ENCODE measurements around the gene C11orf24.

DNA sequence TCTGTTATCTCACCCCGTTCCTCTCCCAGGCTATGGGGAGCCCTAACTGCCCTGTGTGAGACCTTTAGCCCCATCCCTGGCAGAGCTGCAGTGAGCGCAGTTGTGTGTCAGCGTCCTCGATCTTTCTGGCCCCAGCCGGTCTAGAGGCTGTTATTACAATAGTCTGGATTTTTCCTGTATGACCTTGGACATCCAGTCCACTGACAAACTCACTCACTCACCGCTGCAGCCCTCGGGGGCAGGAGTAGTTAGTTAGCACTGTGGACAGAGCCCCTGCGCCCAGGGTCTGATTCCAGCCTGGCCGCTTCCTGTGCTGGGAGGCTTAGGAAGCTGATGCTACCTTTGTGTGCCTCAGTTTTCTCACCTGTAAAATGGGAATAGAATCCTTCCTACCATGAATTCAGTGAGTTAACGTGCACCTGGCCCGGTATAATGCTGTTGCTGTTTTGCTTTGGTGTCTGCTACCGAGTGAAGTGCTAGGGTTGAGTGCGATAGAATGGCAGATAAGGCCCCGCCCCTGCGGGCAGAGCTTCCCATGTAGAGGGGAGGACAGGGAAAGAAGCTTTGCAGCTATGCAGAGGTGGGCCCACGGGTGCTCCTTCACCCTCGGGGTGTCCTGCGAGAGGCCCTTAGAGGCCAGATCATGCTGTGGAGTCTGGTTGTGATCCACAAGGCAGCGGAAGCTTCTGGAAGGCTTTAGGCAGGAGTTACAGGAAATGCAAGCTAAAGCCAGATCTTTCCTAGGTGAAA, 43.6 kb upstream of the C11orf24 start:
- TF ChIP-seq EGR1 (IDR thresholded peaks at IDR 0.05; ENCODE audit: borderline replicate concordance, low read depth, low read length), result no peak
- no peak for TF ChIP-seq EP300 (IDR thresholded peaks at IDR 0.05; ENCODE audit: borderline replicate concordance in 1 of 2, low read depth in 2 of 2, low read length in 2 of 2)
- TF ChIP-seq TAF1 (IDR thresholded peaks at IDR 0.05; ENCODE audit: low read depth, low read length), result no peak
- TF ChIP-seq POLR2AphosphoS5 (IDR thresholded peaks at IDR 0.05; ENCODE audit: low read depth, low read length), result no peak
- no peak for TF ChIP-seq CREB1 (IDR thresholded peaks at IDR 0.05)
- TF ChIP-seq CEBPB (IDR thresholded peaks at IDR 0.05; ENCODE audit: low read depth, low read length), result no peak
- no peak for TF ChIP-seq CTCF (IDR thresholded peaks at IDR 0.05; ENCODE audit: control extremely low read depth in 1 of 3, insufficient read depth in 1 of 3, low read depth in 1 of 3, low read length in 3 of 3)
- no peak for TF ChIP-seq GTF2F1 (IDR thresholded peaks at IDR 0.05; ENCODE audit: borderline replicate concordance, low read depth, low read length)
- no peak for TF ChIP-seq SP1 (IDR thresholded peaks at IDR 0.05; ENCODE audit: low read depth, low read length)
- TF ChIP-seq ATF3 (IDR thresholded peaks at IDR 0.05; ENCODE audit: insufficient read depth, low read depth, low read length), result no peak
- peak; percentile 92 for TF ChIP-seq KDM1A (IDR thresholded peaks at IDR 0.05; ENCODE audit: borderline replicate concordance, low read length)
- no peak for TF ChIP-seq SIN3A (conservative IDR thresholded peaks at IDR 0.05 in 1 of 2, IDR thresholded peaks at IDR 0.05 in 1 of 2; ENCODE audit: low read depth in 1 of 2, low read length in 2 of 2)
